ENCODE results near the gene LBR. TPM values are rescaled to one million over a fixed set of nuclear protein-coding genes. Genes with fewer than 3 reads are reported as not detected.
A peak's percentile ranks its signal among the peaks of the same experiment; 100 is the strongest.

Gene LBR
- total RNA-seq, 4 donors from 2014 or later = 16.5 to 19.8 (median 18.5) TPM

GRCh38 chr1:225428881-225429455, 1.1 kb upstream of the LBR start:
- Histone ChIP-seq H3K9me3 (no peaks in the 10 kb centered on the region), H3K36me3 (no peaks in the 10 kb centered on the region), H3K27me3 (no peaks in the 10 kb centered on the region), H3K4me3 (peak overlapping the region; percentile 80 to 98 (median 96)), H3K4me1 (peaks cover 19 to 33% of the 10 kb centered on the region in 2 donors), H3K27ac (peak overlapping the region; percentile 89 to 95 (median 92))
- DNase-seq (no peak), ATAC-seq (no peak)
- TF ChIP-seq CTCF (IDR thresholded peaks at IDR 0.05 in 4 of 5, conservative IDR thresholded peaks at IDR 0.05 in 1 of 5) (no peak), POLR2A (IDR thresholded peaks at IDR 0.05) (no peak)
- in situ Hi-C loops (cut with MboI; ENCODE audit: low sequenced_read_pairs in 4 of 4) (no loop called here), intact Hi-C loops (cut with DNase I; ENCODE audit: low total_unique reads) (loop anchor here (5.0 kb wide), 2 partner anchors 228 to 633 kb away; partner anchors contain the start of gene H3-3A)

- in situ Hi-C loops (cut with MboI; ENCODE audit: low sequenced_read_pairs in 4 of 4) (no loop called here), intact Hi-C loops (cut with DNase I; ENCODE audit: low total_unique reads) (loop anchor here (5.0 kb wide), 2 partner anchors 229 to 634 kb away; partner anchors contain the start of gene H3-3A)
- DNase-seq (peak; percentile 89), ATAC-seq (peak; percentile 91 to 93)
- Histone ChIP-seq H3K9me3 (no peaks in the 10 kb centered on the region), H3K27ac (peak overlapping the region; percentile 89 to 95 (median 92)), H3K4me3 (peak overlapping the region; percentile 80 to 98 (median 96)), H3K4me1 (peaks cover 19 to 35% of the 10 kb centered on the region in 2 donors), H3K36me3 (no peaks in the 10 kb centered on the region), H3K27me3 (no peaks in the 10 kb centered on the region)
- TF ChIP-seq CTCF (IDR thresholded peaks at IDR 0.05 in 4 of 5, conservative IDR thresholded peaks at IDR 0.05 in 1 of 5) = no peak
- TF ChIP-seq POLR2A (IDR thresholded peaks at IDR 0.05) = peak; percentile 83 to 92
Measured at GRCh38 chr1:225428068-225428880, 436 bp upstream of the LBR start.

GRCh38 chr1:225426395-225427234, 1.2 kb downstream of the LBR start:
- intact Hi-C loops (cut with DNase I; ENCODE audit: low total_unique reads) = loop anchor here (5.0 kb wide), 2 partner anchors 231 to 636 kb away; partner anchors contain the start of gene H3-3A
- in situ Hi-C loops (cut with MboI; ENCODE audit: low sequenced_read_pairs in 4 of 4) = no loop called here

More at GRCh38 chr1:225426395-225427234, 1.2 kb downstream of the LBR start:
- Histone ChIP-seq H3K9me3 (no peaks in the 10 kb centered on the region), H3K36me3 (no peaks in the 10 kb centered on the region), H3K27ac (peak overlapping the region; percentile 89 to 95 (median 92)), H3K4me3 (peak overlapping the region; percentile 80 to 98 (median 96)), H3K27me3 (no peaks in the 10 kb centered on the region), H3K4me1 (peaks cover 19 to 35% of the 10 kb centered on the region in 2 donors)
- TF ChIP-seq POLR2A (IDR thresholded peaks at IDR 0.05) (no peak), CTCF (IDR thresholded peaks at IDR 0.05 in 4 of 5, conservative IDR thresholded peaks at IDR 0.05 in 1 of 5) (no peak)
- peak in 1 of 2 donors; percentile 31 for DNase-seq
- peak in 1 of 2 donors; percentile 8 for ATAC-seq

Data from gastrocnemius medialis (tissue), 4 donors.